H1 (cell line): ENCODE data around the gene SEMA5B. TPM values are rescaled to one million over a fixed set of nuclear protein-coding genes. Genes with fewer than 3 reads are reported as not detected.
A peak's percentile ranks its signal among the peaks of the same experiment; 100 is the strongest.

Experiments
- CTCF ChIA-PET: fragments of 300-600 bp; sonication (Branson Sonifier 250); formaldehyde crosslinking; loops from one replicate; lab custom pipeline; 2021; ENCODE audit not compliant: partially characterized antibody; lab: Charles Lee
- POLR2A ChIA-PET: fragments of 300-600 bp; sonication (Branson Sonifier 250); formaldehyde crosslinking; loops from one replicate; lab custom pipeline; 2021; ENCODE audit warnings: inconsistent platforms; ENCODE audit not compliant: partially characterized antibody; lab: Charles Lee
- DNase-seq, 2 experiments: peaks; one replicate each; pipeline versions ENCODE4 v3.0.0 to v3.0.0-alpha.2; 2010 to 2022; ENCODE audit warnings: low spot score in 2 of 2, low read depth in 1 of 2, mixed read lengths in 1 of 2
- FAIRE-seq: peaks from 2 replicates; lab custom pipeline; 2011; peaks lifted over from hg19 to GRCh38; lab: Jason Lieb, UNC
- H2AFZ ChIP-seq: 2 replicates; pipeline ENCODE4 v1.8.1; 2012; ENCODE audit warnings: low read length, inconsistent platforms
- H2AK5ac ChIP-seq: 2 replicates; pipeline ENCODE4 v1.6.1; 2013; ENCODE audit warnings: low read depth, low read length
- H2BK120ac ChIP-seq: replicated peaks from 2 replicates; pipeline ENCODE3; 2013; ENCODE audit warnings: low read depth, low read length, inconsistent platforms
- H2BK12ac ChIP-seq: 2 replicates; pipeline ENCODE4 v1.6.1; 2013; ENCODE audit warnings: low read depth, low read length
- H2BK15ac ChIP-seq: 2 replicates; pipeline ENCODE4 v1.6.1; 2013; ENCODE audit warnings: low read length
- H2BK20ac ChIP-seq: 2 replicates; pipeline ENCODE4 v1.6.1; 2013; ENCODE audit warnings: low read length
- H2BK5ac ChIP-seq: 2 replicates; pipeline ENCODE4 v1.6.1; 2013; ENCODE audit warnings: low read depth, low read length
- H3K14ac ChIP-seq: 2 replicates; pipeline ENCODE4 v1.6.1; 2013; ENCODE audit warnings: inconsistent platforms; ENCODE audit not compliant: insufficient read length
- H3K18ac ChIP-seq: 2 replicates; pipeline ENCODE4 v1.6.1; 2013; ENCODE audit warnings: low read length; ENCODE audit errors: extremely low read depth
- H3K23ac ChIP-seq: 2 replicates; pipeline ENCODE4 v1.6.1; 2013; ENCODE audit warnings: inconsistent platforms; ENCODE audit not compliant: insufficient read length
- H3K23me2 ChIP-seq: 2 replicates; pipeline ENCODE4 v1.6.1; 2013; ENCODE audit warnings: low read depth, low read length
- H3K27ac ChIP-seq: 2 replicates; pipeline ENCODE4 v1.6.1; 2011; ENCODE audit warnings: low read depth, low read length, inconsistent platforms
- H3K27me3 ChIP-seq, 4 experiments: replicated peaks in 1 of 4; 1 replicate in 1 of 4; 2 replicates in 3 of 4; pipeline versions ENCODE4 v1.6.1 to v1.8.1; 2011 to 2013; ENCODE audit warnings: low read length in 3 of 4, mild to moderate bottlenecking in 3 of 4, inconsistent platforms in 2 of 4, mixed read lengths in 2 of 4, moderate library complexity in 1 of 4; ENCODE audit not compliant: control insufficient read depth in 3 of 4, insufficient read depth in 3 of 4; ENCODE audit errors: extremely low read depth in 1 of 4
- H3K36me3 ChIP-seq, 4 experiments: 2 replicates each; pipeline versions ENCODE4 v1.6.1 to v1.8.1; 2011 to 2013; ENCODE audit warnings: mild to moderate bottlenecking in 4 of 4, low read length in 3 of 4, moderate library complexity in 2 of 4, control low read depth in 1 of 4, inconsistent platforms in 1 of 4; ENCODE audit not compliant: insufficient read depth in 4 of 4, control insufficient read depth in 2 of 4
- H3K4ac ChIP-seq: replicated peaks from 2 replicates; pipeline ENCODE3; 2013; ENCODE audit warnings: low read length, low read depth, mixed read lengths, inconsistent platforms; ENCODE audit not compliant: insufficient read length
- H3K4me1 ChIP-seq, 4 experiments: replicated peaks in 1 of 4; 1 replicate in 1 of 4; 2 replicates in 3 of 4; pipeline versions ENCODE4 v1.6.1 to v1.8.1; 2011 to 2013; ENCODE audit warnings: low read length in 3 of 4, inconsistent platforms in 2 of 4, mixed read lengths in 1 of 4; ENCODE audit not compliant: insufficient read depth in 4 of 4, control insufficient read depth in 3 of 4
- H3K4me2 ChIP-seq, 2 experiments: 2 replicates each; pipeline versions ENCODE4 v1.6.1 to v1.8.1; 2011 to 2013; ENCODE audit warnings: low read depth in 2 of 2, low read length in 2 of 2, control low read depth in 1 of 2, inconsistent platforms in 1 of 2, mild to moderate bottlenecking in 1 of 2; ENCODE audit not compliant: insufficient read depth in 1 of 2
- H3K4me3 ChIP-seq, 4 experiments: fragments of 200-600, 300-600 bp in 1 of 4; sonication (generic), shearing (Covaris generic), sonication (Bioruptor Twin) in 1 of 4; 2 replicates each; pipeline versions ENCODE4 v1.5.1 to v1.8.1; 2011 to 2016; ENCODE audit warnings: low read length in 4 of 4, low read depth in 3 of 4, control low read depth in 2 of 4, inconsistent platforms in 2 of 4, mild to moderate bottlenecking in 2 of 4, mixed read lengths in 1 of 4, moderate library complexity in 1 of 4; ENCODE audit not compliant: insufficient read depth in 2 of 4; ENCODE audit errors: extremely low read depth in 1 of 4
- H3K56ac ChIP-seq: replicated peaks from 2 replicates; pipeline ENCODE3; 2013; ENCODE audit warnings: low read depth, mild to moderate bottlenecking, mixed read lengths, low read length, inconsistent platforms; ENCODE audit not compliant: insufficient read length
- H3K79me1 ChIP-seq: 2 replicates; pipeline ENCODE4 v1.6.1; 2013; ENCODE audit warnings: low read depth, low read length, control low read depth
- H3K79me2 ChIP-seq, 2 experiments: 2 replicates each; pipeline versions ENCODE4 v1.6.1 to v1.8.1; 2012 to 2013; ENCODE audit warnings: low read length in 2 of 2, mild to moderate bottlenecking in 2 of 2, inconsistent platforms in 1 of 2; ENCODE audit not compliant: insufficient read depth in 2 of 2, control insufficient read depth in 1 of 2
- H3K9ac ChIP-seq, 4 experiments: replicated peaks in 1 of 4; 1 replicate in 1 of 4; 2 replicates in 3 of 4; pipeline versions ENCODE4 v1.6.1 to v1.8.1; 2011 to 2013; ENCODE audit warnings: low read depth in 3 of 4, low read length in 3 of 4, control low read depth in 2 of 4, mild to moderate bottlenecking in 2 of 4, moderate library complexity in 2 of 4, inconsistent platforms in 1 of 4; ENCODE audit errors: extremely low read depth in 1 of 4
- H3K9me3 ChIP-seq, 2 experiments: 2 replicates each; pipeline versions ENCODE4 v1.6.1 to v1.8.1; 2012 to 2013; ENCODE audit warnings: mild to moderate bottlenecking in 2 of 2, moderate library complexity in 2 of 2, control low read depth in 1 of 2, inconsistent platforms in 1 of 2, low read depth in 1 of 2, low read length in 1 of 2, mixed read lengths in 1 of 2; ENCODE audit not compliant: insufficient read depth in 2 of 2
- H4K20me1 ChIP-seq, 2 experiments: replicated peaks in 1 of 2; 2 replicates each; pipeline versions ENCODE3 to v1.8.1; 2011 to 2013; ENCODE audit warnings: inconsistent platforms in 2 of 2, low read length in 2 of 2, mild to moderate bottlenecking in 1 of 2; ENCODE audit not compliant: insufficient read depth in 2 of 2, control insufficient read depth in 1 of 2
- H4K5ac ChIP-seq: 2 replicates; pipeline ENCODE4 v1.6.1; 2013; ENCODE audit warnings: low read length, low read depth, mixed read lengths, inconsistent platforms; ENCODE audit not compliant: insufficient read length
- H4K8ac ChIP-seq: 2 replicates; pipeline ENCODE4 v1.8.0; 2013; ENCODE audit warnings: mild to moderate bottlenecking, moderate library complexity, low read length, inconsistent platforms; ENCODE audit not compliant: insufficient read depth; ENCODE audit errors: extremely low read depth
- H4K91ac ChIP-seq: replicated peaks from 2 replicates; pipeline ENCODE3; 2013; ENCODE audit warnings: low read length, mixed read lengths, inconsistent platforms; ENCODE audit not compliant: insufficient read length
- ASH2L ChIP-seq: fragments of 200-600, 300-600 bp; sonication (generic); IDR thresholded peaks from one replicate; pipeline ENCODE4 v1.7.1; 2017; ENCODE audit warnings: low read length
- BRCA1 ChIP-seq: IDR thresholded peaks from 2 replicates; pipeline ENCODE4 v1.6.1; 2012; ENCODE audit warnings: low read depth, low read length, improper control_type of control experiment
- CTBP2 ChIP-seq: IDR thresholded peaks from 2 replicates; pipeline ENCODE4 v1.7.0; 2011; ENCODE audit warnings: borderline replicate concordance, mild to moderate bottlenecking, moderate library complexity, mixed read lengths, low read length; ENCODE audit not compliant: insufficient read depth, insufficient read length
- GTF2F1 ChIP-seq: IDR thresholded peaks from 2 replicates; pipeline ENCODE4 v1.6.1; 2012; ENCODE audit warnings: low read depth, low read length, improper control_type of control experiment, borderline replicate concordance
- HDAC2 ChIP-seq, 2 experiments: fragments of 300-600 bp in 1 of 2; sonication (generic) in 1 of 2; IDR thresholded peaks; 2 replicates each; pipeline ENCODE4 v1.6.1; 2011 to 2012; ENCODE audit warnings: low read depth in 2 of 2, low read length in 2 of 2, mild to moderate bottlenecking in 2 of 2, moderate library complexity in 2 of 2, borderline replicate concordance in 1 of 2, inconsistent platforms in 1 of 2
- KDM1A ChIP-seq: fragments of 200-600, 300-600 bp; sonication (generic); IDR thresholded peaks from 2 replicates; pipeline ENCODE4 v1.7.1; 2016; ENCODE audit warnings: mild to moderate bottlenecking, low read length, borderline replicate concordance
- SAP30 ChIP-seq: fragments of 300-600 bp; sonication (generic); IDR thresholded peaks from 2 replicates; pipeline ENCODE4 v1.7.1; 2012; ENCODE audit warnings: low read length, moderate library complexity, mild to moderate bottlenecking, inconsistent platforms; ENCODE audit not compliant: insufficient read depth, insufficient replicate concordance
- ZNF274 ChIP-seq: IDR thresholded peaks from 2 replicates; pipeline ENCODE4 v1.7.0; 2012; ENCODE audit warnings: low read length, borderline replicate concordance; ENCODE audit errors: extremely low read depth
- WGBS, 2 experiments: shearing (Covaris generic) in 1 of 2; methylation state at CpG; one replicate each; pipeline versions ENCODE4 v1.1.6 to v1.1.7; 2013 to 2015; ENCODE audit warnings: low lambda C conversion rate in 2 of 2, mixed read lengths in 2 of 2, inconsistent platforms in 1 of 2, low coverage in 1 of 2, missing lambda C conversion rate in 1 of 2; ENCODE audit not compliant: insufficient replicate concordance in 2 of 2, insufficient coverage in 1 of 2, insufficient read length in 1 of 2; ENCODE audit errors: extremely low coverage in 1 of 2, missing lambda C conversion rate in 1 of 2; 5-methylcytosine and 5-hydroxymethylcytosine counted together
- polyA plus RNA-seq, 7 experiments: library from polyadenylated mRNA; depleted of rRNA in 3 of 7; stranded (reverse) in 5 of 7; unstranded in 2 of 7; fragments of >200 nt in 5 of 7; fragments of 200-250 nt in 2 of 7; gene quantifications; 1 replicate in 5 of 7; 2 replicates in 1 of 7; 4 replicates in 1 of 7; pipeline versions ENCODE4 v1.2.1 to v1.2.3, GENCODE V29; 2011 to 2013; ENCODE audit warnings: missing spikeins in 2 of 7, mixed read lengths in 2 of 7
- total RNA-seq: library from RNA; stranded (reverse); fragmentation: NEBNext Ultra II Directional; extraction: Animal tissue kit (Norgen Biotek cat#: 25700); gene quantifications from 2 replicates; pipeline ENCODE4 v1.2.1, GENCODE V29; 2021
- TF ChIP-seq, protein P1 (sequence below): IDR thresholded peaks from 2 replicates; pipeline ENCODE4 v1.6.1; 2012; ENCODE audit warnings: low read length, inconsistent platforms
- TF ChIP-seq, protein P2 (sequence below): IDR thresholded peaks from 2 replicates; pipeline ENCODE4 v1.6.1; 2011; ENCODE audit warnings: low read length, improper control_type of control experiment

The SEMA5B gene
- total and polyA plus RNA-seq, 2 of the 8 experiments (the other 6 are each of a cell fraction or from before 2014, with no cell fraction given), result 13.1 to 22.4 TPM

DNA sequence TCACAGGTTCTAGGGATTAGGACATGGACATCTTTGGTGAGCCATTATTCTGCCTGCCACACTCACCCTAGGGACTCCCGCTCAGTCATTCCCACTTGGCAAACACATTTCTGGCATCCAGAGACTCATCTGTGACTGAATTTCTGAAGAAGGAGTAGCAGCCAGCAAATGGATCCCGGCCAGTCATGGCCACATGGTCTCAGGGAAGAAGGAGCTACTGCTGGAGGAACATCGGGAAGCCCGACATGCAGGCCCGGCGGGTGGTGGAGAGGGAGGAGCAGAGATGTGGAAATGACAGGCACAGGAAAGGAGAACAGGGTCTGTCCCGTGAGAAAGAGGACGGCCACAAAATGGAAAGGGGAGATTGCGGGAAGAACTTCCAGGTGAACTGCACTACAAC lies 65.4 kb downstream of the SEMA5B start:
- no peaks in the 10 kb centered on the region for H3K27me3 ChIP-seq
- WGBS, 2 experiments, result 84% methylated on average over 9 of the region's 9 CpGs; no CpG with 5 or more reads in 1 of the 2 experiments

More for the DNA sequence above, 65.4 kb downstream of the SEMA5B start:
- Histone ChIP-seq H3K4ac (no peak overlapping the region), H2BK15ac (no peak overlapping the region), H3K14ac (no peak overlapping the region), H2AFZ (no peak overlapping the region), H3K23ac (no peak overlapping the region), H3K27ac (no peak overlapping the region), H2BK5ac (no peak overlapping the region), H3K79me2 (no peaks in the 10 kb centered on the region), H3K23me2 (no peaks in the 10 kb centered on the region; the same call in 1 of the 2 replicates), H3K9ac (no peak overlapping the region), H4K91ac (no peak overlapping the region), H3K36me3 (no peaks in the 10 kb centered on the region), H3K56ac (no peak overlapping the region), H3K9me3 (no peaks in the 10 kb centered on the region), H2BK20ac (no peak overlapping the region), H3K4me3 (no peak overlapping the region), H3K4me1 (peaks cover 0 to 18% (median 12%) of the 10 kb centered on the region in 4 experiments; a peak in 6 of 7 replicates), H3K79me1 (no peaks in the 10 kb centered on the region), H4K20me1 (peaks cover 0 to 2% of the 10 kb centered on the region in 2 experiments), H3K4me2 (no peak overlapping the region), H2AK5ac (peak overlapping the region; percentile 2; the same call in 1 of the 2 replicates), H4K8ac (no peak overlapping the region), H4K5ac (no peak overlapping the region), H2BK120ac (no peak overlapping the region), H3K18ac (no peak overlapping the region), H2BK12ac (no peak overlapping the region)
- ChIA-PET POLR2A (interaction anchor here (1.1 kb wide), 1 partner anchor 8 kb away, joined by 3 read pairs; no protein-coding TSS in a partner anchor), CTCF (interaction anchor here (0.8 to 1.8 kb wide), 7 partner anchors 8 to 207 kb away, joined by 3 to 11 read pairs (median 3); no protein-coding TSS in a partner anchor)
- DNase-seq (no peak), FAIRE-seq (no peak)
- TF ChIP-seq SAP30 (no peak), GTF2F1 (no peak), HDAC2 (IDR thresholded peaks at IDR 0.05; ENCODE audit: borderline replicate concordance in 1 of 2, low read depth in 2 of 2, low read length in 2 of 2) (no peak), KDM1A (no peak), BRCA1 (no peak), ASH2L (no peak), ZNF274 (no peak), CTBP2 (no peak)
- TF ChIP-seq, protein P1, sequence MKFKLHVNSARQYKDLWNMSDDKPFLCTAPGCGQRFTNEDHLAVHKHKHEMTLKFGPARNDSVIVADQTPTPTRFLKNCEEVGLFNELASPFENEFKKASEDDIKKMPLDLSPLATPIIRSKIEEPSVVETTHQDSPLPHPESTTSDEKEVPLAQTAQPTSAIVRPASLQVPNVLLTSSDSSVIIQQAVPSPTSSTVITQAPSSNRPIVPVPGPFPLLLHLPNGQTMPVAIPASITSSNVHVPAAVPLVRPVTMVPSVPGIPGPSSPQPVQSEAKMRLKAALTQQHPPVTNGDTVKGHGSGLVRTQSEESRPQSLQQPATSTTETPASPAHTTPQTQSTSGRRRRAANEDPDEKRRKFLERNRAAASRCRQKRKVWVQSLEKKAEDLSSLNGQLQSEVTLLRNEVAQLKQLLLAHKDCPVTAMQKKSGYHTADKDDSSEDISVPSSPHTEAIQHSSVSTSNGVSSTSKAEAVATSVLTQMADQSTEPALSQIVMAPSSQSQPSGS, result no peak
- TF ChIP-seq, protein P2, sequence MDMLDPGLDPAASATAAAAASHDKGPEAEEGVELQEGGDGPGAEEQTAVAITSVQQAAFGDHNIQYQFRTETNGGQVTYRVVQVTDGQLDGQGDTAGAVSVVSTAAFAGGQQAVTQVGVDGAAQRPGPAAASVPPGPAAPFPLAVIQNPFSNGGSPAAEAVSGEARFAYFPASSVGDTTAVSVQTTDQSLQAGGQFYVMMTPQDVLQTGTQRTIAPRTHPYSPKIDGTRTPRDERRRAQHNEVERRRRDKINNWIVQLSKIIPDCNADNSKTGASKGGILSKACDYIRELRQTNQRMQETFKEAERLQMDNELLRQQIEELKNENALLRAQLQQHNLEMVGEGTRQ, result no peak
